Cardiac muscle cell (in vitro differentiated cells and primary cell): Measurements from ENCODE around the gene B9D1. TPM values are rescaled to one million over a fixed set of nuclear protein-coding genes. Genes with fewer than 3 reads are reported as not detected.
A peak's percentile ranks its signal among the peaks of the same experiment; 100 is the strongest.

Experiments used
- DNase-seq, 2 donors: peaks; one replicate each; pipeline versions ENCODE4 v3.0.0 to v3.0.0-alpha.2; 2010 to 2017; ENCODE audit warnings: low read depth in 1 of 2, low spot score in 1 of 2
- H3K27ac ChIP-seq: fragments of 200-600 bp; sonication (generic); 2 replicates; pipeline ENCODE4 v1.5.1; 2016
- H3K27me3 ChIP-seq: fragments of 200-600 bp; sonication (generic); 2 replicates; pipeline ENCODE4 v1.6.0; 2016; ENCODE audit warnings: control low read depth
- H3K36me3 ChIP-seq: fragments of 200-600 bp; sonication (generic); 2 replicates; pipeline ENCODE4 v1.5.1; 2016; ENCODE audit warnings: control low read depth
- H3K4me1 ChIP-seq: fragments of 200-600 bp; sonication (generic); 2 replicates; pipeline ENCODE4 v1.8.1; 2017; ENCODE audit warnings: low read depth, mild to moderate bottlenecking, mixed run types
- H3K4me3 ChIP-seq: fragments of 200-600 bp; sonication (generic); 2 replicates; pipeline ENCODE4 v1.5.1; 2016; ENCODE audit warnings: mild to moderate bottlenecking
- H3K9me3 ChIP-seq: fragments of 200-600 bp; sonication (generic); 2 replicates; pipeline ENCODE4 v1.5.1; 2017; ENCODE audit warnings: low read depth, mild to moderate bottlenecking, control low read depth
- CTCF ChIP-seq: IDR thresholded peaks from 2 replicates; pipeline ENCODE4 v1.5.1; 2012; ENCODE audit warnings: low read depth, mild to moderate bottlenecking, low read length
- polyA plus RNA-seq: library from polyadenylated mRNA; unstranded; fragments of >200 nt; fragmentation: Nextera tagmentation; extraction: Ambion mirVana; gene quantifications from 2 replicates; pipeline ENCODE4 v1.2.1, GENCODE V29; 2016
- total RNA-seq: library from RNA; depleted of rRNA; stranded (reverse); fragments of >200 nt; gene quantifications from 2 replicates; pipeline ENCODE4 v1.2.3, GENCODE V29; 2016

The B9D1 gene
- total and polyA plus RNA-seq, 2 experiments from 2014 or later, result 54.5 to 65.7 TPM

- TF ChIP-seq CTCF, result no peak
- no peak for DNase-seq
- Histone ChIP-seq H3K36me3 (no peaks in the 10 kb centered on the region), H3K4me1 (peaks cover 35% of the 10 kb centered on the region), H3K27ac (no peak overlapping the region), H3K9me3 (no peaks in the 10 kb centered on the region), H3K27me3 (no peaks in the 10 kb centered on the region), H3K4me3 (no peak overlapping the region)
Measured at GRCh38 chr17:19299866-19300265, 62.7 kb downstream of the B9D1 start.

- Histone ChIP-seq H3K36me3 (no peaks in the 10 kb centered on the region), H3K9me3 (no peaks in the 10 kb centered on the region), H3K4me1 (peaks cover 35% of the 10 kb centered on the region), H3K27ac (no peak overlapping the region), H3K27me3 (no peaks in the 10 kb centered on the region), H3K4me3 (no peak overlapping the region)
- DNase-seq, result no peak
- TF ChIP-seq CTCF, result no peak
Measured at GRCh38 chr17:19299214-19299747, 63.2 kb downstream of the B9D1 start.

- Histone ChIP-seq H3K36me3 (no peaks in the 10 kb centered on the region), H3K27me3 (no peaks in the 10 kb centered on the region), H3K27ac (no peak overlapping the region), H3K4me3 (no peak overlapping the region), H3K9me3 (no peaks in the 10 kb centered on the region), H3K4me1 (peaks cover 35% of the 10 kb centered on the region)
- no peak for DNase-seq
- TF ChIP-seq CTCF, result no peak
Measured at GRCh38 chr17:19298569-19299213, 63.8 kb downstream of the B9D1 start.

- no peaks in the 10 kb centered on the region for H3K27me3 ChIP-seq
- no peaks in the 10 kb centered on the region for H3K36me3 ChIP-seq
- no peak overlapping the region for H3K4me3 ChIP-seq
- H3K27ac ChIP-seq, result peak overlapping the region; percentile 74
- H3K4me1 ChIP-seq, result peaks cover 35% of the 10 kb centered on the region
- H3K9me3 ChIP-seq, result no peaks in the 10 kb centered on the region
- DNase-seq, result peak in 1 of 2 donors; percentile 60
- no peak for TF ChIP-seq CTCF
Measured at GRCh38 chr17:19296786-19297778, 65.4 kb downstream of the B9D1 start.

- DNase-seq, result peak in 1 of 2 donors; percentile 16
- peaks cover 38% of the 10 kb centered on the region for H3K4me1 ChIP-seq
- H3K4me3 ChIP-seq, result no peak overlapping the region
- H3K27ac ChIP-seq, result peak overlapping the region; percentile 68
- TF ChIP-seq CTCF, result no peak
- no peaks in the 10 kb centered on the region for H3K27me3 ChIP-seq
- H3K9me3 ChIP-seq, result no peaks in the 10 kb centered on the region
- no peaks in the 10 kb centered on the region for H3K36me3 ChIP-seq
Measured at GRCh38 chr17:19295473-19296135, 66.9 kb downstream of the B9D1 start.
